GM11168 (cell line): ENCODE results near the gene EPC2.

Experiments used
- in situ Hi-C: fragments of 300-500 bp; cut with MboI; formaldehyde crosslinking; loops from one replicate; pipeline ENCODE4 v1.12.0; 2022; ENCODE audit warnings: low sequenced_read_pairs; ENCODE audit not compliant: unreplicated experiment

Gene EPC2, protein sequence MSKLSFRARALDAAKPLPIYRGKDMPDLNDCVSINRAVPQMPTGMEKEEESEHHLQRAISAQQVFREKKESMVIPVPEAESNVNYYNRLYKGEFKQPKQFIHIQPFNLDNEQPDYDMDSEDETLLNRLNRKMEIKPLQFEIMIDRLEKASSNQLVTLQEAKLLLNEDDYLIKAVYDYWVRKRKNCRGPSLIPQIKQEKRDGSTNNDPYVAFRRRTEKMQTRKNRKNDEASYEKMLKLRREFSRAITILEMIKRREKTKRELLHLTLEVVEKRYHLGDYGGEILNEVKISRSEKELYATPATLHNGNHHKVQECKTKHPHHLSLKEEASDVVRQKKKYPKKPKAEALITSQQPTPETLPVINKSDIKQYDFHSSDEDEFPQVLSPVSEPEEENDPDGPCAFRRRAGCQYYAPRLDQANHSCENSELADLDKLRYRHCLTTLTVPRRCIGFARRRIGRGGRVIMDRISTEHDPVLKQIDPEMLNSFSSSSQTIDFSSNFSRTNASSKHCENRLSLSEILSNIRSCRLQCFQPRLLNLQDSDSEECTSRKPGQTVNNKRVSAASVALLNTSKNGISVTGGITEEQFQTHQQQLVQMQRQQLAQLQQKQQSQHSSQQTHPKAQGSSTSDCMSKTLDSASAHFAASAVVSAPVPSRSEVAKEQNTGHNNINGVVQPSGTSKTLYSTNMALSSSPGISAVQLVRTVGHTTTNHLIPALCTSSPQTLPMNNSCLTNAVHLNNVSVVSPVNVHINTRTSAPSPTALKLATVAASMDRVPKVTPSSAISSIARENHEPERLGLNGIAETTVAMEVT

DNA sequence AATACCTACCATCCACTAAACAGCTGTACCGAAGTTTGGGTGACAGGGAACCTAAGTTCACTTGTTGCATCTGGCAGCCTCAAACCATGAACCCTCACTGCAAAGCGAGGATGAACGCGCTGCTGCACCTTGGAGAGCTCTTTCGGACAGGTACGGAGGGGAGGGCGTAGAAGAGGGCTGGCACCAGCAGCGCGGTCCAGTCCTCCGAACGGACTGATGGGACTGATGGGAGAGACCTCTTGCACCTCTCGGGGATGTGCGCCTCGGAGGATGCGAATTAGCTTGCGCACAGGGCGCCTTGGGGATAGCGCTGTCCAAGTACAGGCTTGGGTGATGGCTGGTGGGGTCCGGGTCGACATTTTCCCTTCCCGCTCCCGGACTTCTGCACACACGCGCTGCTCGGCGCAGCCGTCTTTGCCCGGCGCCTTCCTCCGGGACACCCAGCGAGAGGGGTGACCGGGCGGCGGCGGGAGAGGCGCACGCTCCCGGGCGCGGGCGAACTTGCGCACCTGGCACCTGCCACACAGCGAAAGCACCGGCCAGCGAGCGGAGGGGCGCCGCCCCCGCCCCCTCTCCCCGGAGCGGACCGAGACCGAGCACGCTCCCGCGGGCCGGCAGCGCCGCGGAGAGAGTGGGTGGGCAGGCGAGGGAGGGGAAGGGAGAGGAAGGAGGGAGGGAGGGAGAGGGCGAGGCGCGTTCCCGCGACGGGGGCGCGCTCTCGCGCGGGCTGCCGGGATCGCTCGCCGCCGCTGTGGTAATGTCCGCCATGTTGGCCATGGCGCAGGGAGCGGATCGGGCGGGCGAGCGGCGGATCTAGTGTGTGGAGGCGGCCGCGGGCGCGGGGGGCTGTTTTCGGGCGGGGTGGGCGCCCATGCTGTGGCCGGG, at the start of gene EPC2:
Gene EPC2, plus strand, starts transcription at position 754 of the 885 bp plus-strand sequence. CDS start 267 bp downstream, outside the sequence.
- in situ Hi-C loops = no loop called here

DNA sequence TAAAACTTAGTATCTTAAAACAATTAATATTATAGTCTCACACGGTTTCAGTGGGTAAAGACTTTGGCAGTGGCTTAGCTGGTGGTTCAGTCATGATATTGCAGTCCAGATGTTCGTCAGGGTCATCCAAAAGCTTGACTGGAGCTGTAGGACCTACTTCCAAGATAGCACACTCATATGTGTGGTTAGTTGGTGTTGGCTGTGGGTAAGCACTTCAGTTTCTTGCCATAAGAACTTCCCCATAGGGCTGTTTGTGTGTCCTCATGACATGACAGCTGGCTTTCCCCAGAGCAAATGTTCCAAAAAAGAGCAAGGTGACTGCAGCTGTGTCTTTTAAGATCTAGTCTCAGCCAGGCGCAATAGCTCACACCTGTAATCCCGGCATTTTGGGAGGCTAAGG, 48.5 kb upstream of the EPC2 start:
- in situ Hi-C loops = no loop called here

DNA sequence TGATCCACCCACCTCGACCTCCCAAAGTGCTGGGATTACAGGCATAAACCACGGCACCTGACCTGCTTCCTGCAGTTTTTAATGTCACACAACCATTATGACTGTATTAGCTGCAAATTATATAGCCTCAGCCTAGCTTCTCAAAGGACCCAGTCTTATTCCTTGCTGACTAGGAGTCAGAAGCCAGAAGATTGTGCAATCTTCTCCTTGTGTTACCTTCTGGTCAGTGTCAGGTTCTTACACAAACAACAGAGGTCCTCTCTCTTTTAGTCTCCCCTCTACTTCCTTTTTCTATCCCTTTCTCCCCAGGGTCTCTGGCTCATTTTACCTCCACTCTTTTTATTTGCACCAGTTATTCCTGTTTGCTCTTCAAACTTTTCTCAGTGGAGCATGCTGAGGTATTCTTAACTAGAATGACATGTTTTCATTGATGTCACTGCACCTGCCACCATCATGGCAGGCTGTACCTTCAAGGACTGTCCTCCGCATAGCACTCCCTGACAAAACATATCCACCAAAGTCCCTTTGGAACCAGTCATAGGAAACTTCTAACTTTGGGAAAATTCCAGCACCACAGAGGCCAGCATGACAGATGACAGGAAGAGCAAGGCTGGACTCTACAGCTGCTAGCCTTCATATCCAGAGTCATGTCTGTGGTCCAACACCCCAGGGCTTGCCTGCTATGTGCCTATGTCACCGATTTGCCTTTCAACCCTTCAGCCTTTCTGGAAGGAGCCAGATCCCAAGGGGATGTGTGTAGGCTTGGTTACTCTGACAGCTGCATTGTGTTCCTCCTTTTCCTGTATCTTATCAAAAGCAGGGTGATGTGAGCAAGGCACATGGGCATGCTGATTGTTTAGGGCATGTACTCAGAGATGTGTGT, 45.2 kb upstream of the EPC2 start:
- in situ Hi-C loops = no loop called here

DNA sequence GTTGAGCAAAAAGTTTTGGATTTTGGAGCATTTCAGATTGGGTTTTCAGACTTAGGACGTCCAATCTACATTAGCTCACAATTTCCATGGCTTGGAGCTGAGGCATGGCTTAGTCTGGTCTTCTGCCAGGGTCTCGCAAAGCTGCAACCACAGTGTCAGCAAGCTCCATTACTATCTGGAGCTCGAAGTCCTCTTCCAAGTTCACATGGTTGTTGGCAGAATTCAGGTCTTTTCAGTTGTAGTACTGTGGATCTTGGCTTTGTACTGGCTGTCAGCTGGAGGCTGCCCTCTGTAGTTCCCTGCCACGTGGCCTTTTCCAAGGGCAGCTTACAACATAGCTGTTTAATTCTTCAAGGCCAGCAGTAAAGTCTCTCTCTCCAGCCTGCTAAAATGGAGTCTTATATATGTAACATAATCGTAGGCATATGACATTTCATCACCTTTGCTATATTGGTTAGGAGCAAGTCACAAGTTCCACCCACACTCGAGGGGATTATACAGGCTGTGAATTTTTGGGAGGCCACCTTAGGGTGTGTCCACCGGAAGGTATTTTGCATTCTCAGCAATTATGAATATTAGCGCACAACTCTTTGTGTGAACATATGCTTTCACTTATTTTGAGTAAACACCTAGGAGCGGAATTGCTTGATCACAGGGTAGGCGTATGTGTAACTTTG, 41.5 kb upstream of the EPC2 start:
- in situ Hi-C loops = no loop called here

DNA sequence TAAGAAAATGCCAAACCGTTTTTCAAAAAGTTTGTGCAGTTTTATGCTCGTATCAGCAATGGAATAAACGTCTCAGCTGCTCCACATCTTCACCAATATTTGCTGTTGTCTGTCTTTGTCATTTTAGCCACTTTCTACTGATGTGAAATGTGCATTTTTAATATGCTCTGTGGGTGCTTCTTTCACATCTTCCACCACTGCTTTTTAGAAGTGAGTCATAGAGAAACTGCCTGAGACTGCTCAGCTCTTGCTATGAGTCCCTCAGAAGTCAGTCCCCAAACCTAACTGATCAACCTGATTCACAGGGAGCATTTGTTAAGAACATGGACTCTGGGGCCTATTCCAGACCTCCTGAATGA, 41.0 kb upstream of the EPC2 start:
- in situ Hi-C loops = no loop called here

DNA sequence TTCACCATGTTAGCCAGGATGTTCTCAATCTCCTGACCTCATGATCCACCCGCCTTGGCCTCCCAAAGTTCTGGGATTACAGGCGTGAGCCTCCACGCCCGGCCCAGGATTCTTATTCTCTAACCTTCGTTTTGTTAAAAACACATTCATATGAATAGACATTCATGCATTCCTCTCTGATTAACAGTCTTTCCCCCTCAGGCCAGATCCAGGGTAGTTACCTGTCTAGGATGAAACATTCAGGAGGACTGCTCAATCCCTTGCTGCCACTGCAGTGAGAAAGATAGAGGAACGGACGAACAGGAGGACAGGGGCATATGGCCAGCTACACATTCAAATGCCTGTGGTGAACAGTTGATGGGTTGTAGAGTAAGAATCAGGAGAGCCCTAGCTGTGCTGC, 39.6 kb upstream of the EPC2 start:
- in situ Hi-C loops = no loop called here

DNA sequence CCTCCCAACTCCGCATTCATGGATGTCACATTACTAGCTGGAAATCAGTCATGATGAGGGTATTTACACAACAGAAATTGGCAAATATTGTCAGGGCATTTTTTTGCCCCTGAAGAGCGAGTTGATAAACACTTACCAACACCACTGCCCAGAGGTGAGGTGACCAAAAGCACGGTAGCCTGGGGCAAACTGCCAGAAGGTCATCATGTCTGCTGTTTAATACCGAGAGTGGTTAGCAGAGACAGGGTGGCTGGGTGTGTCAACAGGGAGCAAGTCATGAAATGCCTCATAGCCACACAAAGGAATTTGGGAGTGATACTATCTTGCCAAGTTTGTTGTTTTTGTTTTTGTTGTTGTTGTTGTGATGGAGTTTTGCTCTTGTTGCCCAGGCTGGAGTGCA, 37.0 kb upstream of the EPC2 start:
- in situ Hi-C loops = no loop called here

DNA sequence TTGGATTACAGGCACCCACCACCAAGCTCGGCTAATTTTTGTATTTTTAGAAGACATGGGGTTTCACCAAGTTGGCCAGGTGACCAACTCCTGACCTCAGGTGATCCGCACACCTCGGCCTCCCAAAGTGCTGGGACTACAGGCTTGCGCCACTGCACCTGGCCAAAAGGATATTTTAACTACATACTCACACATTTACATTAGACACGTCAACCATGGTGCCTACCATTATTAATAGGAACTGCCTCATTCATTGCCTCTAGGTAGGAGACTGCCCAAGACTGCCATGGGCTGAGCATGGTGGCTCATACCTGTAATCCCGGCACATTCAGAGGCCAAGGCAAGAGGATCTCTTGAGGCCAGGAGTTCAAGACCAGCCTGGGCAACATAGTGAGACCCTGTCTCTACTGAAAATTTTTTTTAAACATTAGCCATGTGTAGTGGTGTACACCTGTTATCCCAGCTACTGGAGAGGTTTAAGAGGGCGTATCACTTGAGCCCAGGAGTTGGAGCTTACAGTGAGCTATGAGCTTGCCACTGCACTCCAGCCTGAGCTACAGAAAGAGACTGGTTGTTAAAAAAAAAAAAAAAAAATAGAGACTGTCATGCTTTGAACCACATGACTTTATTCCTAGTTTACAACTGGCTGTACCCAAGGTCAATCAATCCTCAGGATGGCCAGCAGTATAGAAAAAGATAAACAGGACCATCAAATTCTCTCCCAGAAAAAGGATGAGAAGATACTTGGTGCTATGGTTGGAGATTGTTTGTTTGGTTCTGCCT, 31.1 kb upstream of the EPC2 start:
- in situ Hi-C loops = no loop called here

DNA sequence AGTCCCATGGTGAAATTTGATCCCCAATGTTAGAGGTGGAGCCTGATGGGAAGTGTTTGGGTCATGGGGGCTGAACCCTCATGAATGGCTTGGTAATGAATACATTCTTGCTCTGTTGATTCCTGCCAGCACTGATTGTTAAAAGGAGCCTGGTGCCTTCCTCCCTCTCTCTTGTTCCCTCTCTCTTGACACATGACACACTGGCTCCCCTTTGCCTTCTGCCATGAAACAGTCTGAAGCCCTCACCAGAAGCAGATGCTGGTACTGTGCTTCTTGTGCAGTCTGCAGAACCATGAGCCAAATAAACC, 30.6 kb upstream of the EPC2 start:
- in situ Hi-C loops = no loop called here

DNA sequence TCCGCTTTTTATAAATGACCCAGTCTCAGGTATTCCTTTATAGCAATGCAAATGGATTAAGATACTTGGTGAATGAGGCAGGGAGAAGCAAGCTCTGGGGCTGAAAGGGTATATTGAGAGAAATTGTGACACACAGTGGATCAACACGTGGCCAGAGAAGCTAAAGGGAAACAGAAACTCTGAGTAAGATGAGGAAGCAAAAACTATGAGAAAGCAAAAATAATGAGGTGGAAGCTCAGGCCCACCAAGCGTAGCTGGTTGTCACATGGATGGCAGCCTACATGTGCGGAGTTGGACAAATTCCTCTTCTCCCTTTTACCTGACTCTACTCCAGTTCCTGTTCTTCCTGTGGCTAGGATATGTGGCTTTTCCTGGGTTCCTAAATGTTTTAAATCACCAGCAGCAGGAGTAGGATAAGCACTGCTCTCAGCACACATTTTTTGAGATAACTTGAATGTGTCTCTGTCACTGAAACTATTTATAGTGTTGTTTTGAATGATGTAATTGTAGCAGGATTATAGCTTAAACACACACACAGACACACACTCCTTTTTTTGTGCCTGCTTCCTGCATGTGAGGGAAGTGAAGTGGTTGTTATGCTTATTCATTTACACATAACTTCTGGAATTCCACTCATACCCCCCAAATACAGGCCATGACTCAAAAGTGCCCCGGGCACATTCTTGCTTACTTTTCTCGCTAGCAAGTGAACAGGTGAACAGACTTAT, 30.1 kb upstream of the EPC2 start:
- in situ Hi-C loops = no loop called here

DNA sequence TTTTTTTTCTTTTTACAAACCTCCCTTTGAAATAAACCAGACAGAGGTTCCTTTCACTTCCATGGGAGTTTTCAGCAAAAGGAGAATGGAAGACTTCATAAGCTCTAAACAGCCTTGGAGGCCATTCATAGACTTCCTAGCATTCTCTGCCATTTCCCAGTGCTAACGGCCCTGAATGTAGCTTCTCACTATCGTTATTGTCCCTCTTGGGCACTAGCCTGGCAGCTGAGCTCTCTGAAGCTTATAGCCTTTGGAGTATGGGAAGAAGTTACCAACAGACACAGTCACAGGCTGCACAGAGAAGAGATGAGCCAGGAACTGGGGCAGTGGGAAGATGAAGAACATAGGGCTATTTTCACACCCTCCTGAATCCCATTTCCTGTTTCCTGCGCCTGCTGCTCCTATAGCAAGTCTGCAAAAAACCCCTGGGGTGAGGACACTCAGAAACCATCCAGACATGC, 29.1 kb upstream of the EPC2 start:
- in situ Hi-C loops = no loop called here

DNA sequence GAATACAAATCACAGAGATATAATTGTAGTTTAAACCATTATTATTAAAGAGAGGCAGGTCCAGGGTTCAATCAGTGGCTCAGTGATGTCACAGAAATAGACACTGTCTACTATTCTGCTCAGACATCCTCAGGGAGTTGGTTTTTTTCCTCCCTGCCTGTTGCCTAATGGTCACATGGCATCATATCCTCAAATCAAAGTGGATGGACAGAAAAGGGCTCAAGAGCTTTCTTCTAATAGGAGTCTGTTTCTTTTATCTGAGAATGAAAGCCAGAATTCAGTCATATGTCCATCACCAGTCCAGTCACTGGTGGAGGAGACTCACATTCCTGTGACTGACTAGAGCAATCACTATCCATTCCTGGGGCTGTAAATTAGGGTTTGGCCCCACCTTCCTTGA, 27.9 kb upstream of the EPC2 start:
- in situ Hi-C loops = no loop called here

DNA sequence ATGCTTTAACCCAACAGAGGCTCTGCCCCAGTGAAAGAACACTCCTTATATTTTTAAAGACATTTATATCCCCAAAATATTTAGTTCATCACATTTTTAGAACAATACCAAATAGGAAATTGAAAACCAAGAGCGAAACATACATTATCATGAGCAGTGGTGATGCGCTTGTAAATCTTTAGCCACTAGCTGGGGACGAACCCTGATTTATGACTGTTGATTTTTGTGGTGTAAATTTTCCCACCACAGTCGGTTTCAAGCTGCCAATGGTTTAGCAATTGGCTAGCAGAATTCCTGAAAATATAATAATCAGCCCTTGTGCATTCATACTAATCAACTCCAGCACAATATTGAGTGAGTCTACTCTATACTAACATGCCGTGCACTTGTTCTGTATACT, 27.3 kb upstream of the EPC2 start:
- in situ Hi-C loops = no loop called here

DNA sequence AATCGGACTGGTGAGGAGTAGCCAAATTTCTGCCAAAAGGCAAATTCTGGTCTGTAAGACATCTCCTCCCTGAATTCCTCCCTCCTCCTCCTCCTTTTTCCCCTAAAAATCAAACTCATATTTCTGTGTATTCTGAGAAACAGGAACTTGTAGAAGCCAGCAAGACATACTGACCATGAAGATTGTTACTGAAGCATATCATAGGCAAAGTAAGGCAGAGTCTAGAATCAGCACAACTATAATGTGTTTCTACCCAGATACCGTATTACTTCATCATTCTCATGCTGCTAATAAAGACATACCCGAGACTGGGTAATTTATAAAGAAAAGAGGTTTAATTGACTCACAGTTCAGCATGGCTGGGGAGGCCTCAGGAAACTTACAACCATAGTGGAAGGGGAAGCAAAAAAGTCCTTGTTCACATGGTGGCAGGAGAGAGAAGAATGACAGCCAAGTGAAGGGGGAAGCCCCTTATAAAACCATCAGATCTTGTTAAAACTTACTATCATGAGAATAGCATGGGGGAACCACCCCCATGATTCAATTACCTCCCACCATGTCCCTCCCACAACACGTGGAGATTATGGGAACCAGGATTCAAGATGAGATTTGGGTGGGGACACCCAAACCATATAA, 24.9 kb upstream of the EPC2 start:
- in situ Hi-C loops = no loop called here

DNA sequence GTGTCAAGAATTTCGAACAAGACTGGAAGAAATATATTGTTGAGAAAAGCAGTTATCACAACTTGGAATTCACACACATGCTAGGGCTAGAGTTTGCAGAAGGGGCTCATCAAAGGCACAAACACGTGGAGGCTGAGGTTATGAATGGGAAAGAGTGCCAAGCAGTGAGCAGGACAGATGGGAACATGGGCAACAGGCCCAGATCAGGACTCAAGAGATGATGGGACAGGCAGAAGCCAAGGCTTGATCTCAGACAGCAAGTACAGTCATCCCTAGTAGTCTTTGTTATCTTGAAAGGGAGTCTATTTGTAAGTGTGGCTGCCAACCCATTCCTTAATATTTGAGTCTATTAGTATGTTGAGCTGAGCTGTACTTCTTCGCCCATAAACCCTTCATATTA, 22.2 kb upstream of the EPC2 start:
- in situ Hi-C loops = no loop called here

DNA sequence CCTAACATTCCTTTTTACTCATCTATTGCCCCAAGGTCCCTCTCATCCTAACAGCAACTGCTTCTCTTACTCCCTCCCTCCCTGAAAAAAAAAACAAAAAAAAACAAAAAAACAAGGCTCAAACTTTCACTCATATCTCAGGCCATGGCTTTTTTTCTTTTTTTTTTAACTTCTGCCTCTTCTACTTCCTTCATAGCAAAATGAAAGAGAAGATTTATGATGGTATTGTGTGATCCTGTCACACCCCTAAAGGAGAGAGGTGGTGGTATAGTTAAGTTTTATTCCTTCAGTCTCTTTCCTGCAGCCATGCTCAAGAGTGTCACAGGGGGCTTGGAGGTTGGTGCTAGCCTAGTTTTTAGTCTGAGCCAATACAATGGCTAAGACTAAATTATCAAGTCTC, 21.5 kb upstream of the EPC2 start:
- in situ Hi-C loops = no loop called here

DNA sequence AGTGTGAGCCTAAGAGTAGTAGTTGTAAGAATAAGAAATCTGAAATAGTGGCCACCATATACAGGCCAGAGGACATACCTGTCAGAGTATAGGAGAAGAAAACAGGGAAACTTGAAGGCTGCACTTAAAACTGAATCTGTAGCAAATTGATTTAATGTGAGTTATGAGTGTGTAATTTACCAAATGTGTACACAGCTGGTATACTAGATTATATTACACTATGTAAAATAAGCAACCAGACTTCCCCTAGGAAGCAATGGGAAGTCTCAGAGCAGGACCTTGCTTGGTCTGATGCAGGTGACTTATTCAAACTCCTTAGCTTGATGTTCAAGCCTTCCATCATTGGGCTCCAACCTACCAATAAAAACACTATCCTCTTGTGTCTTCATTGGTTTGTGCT, 17.3 kb upstream of the EPC2 start:
- in situ Hi-C loops = no loop called here
